Mammary epithelial cell (primary cell): Measurements from ENCODE around the gene SLC44A3.

Source experiments
- CTCF ChIP-seq, 2 donors: IDR thresholded peaks in 1 of 2; conservative IDR thresholded peaks in 1 of 2; 2 replicates each; pipeline ENCODE4 v1.5.1; 2011 to 2012; ENCODE audit warnings: inconsistent platforms in 2 of 2, low read length in 2 of 2, mild to moderate bottlenecking in 2 of 2, control low read depth in 1 of 2, low read depth in 1 of 2; ENCODE audit not compliant: insufficient read depth in 1 of 2; ENCODE audit errors: extremely low read depth in 1 of 2
- EZH2 ChIP-seq: IDR thresholded peaks from 2 replicates; pipeline ENCODE4 v1.6.1; 2012; ENCODE audit warnings: low read length, inconsistent platforms, borderline replicate concordance

- TF ChIP-seq CTCF (conservative IDR thresholded peaks at IDR 0.05 in 1 of 2, IDR thresholded peaks at IDR 0.05 in 1 of 2; ENCODE audit: extremely low read depth in 1 of 2, insufficient read depth in 1 of 2, low read depth in 1 of 2, low read length in 2 of 2) (no peak), EZH2 (no peak)
Observed at GRCh38 chr1:94772230-94772641, 47.9 kb upstream of the SLC44A3 start.
